ENCODE results near the gene ZNF777.

DNA sequence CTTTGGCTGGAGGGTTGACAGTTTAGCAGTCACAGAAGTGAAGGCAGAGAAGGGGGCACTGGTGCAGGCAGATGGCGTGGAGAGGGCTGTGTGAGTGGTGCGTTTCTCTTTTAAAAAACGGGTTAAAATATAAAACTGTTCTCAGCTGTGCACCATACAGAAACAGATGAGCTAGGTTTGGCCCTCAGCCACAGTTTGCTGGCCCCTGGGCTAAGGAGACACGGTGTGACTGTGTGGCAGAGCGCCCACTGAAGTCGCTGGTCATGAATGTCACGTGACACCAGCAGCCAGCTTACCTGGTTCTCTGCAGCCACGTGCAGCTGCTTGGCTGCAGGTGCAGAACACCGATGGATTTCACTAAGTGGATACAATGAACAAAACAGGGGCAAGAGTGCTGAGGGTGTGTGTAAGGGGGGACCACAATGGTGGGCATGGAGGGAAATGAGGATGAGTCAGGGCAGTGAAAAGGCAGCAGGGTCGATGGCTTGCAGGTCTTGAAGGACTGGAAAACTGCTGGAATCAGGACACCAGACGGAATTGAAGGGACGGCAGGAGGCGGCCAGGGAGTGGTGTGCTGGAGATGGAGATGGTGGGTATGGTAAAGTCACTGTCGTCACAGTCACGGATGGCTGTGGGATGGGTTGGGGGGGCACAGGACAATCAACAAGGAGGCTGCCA, 29.4 kb upstream of the ZNF777 start:
- no peak for TF ChIP-seq ZBTB7A (IDR thresholded peaks at IDR 0.05; ENCODE audit: low read depth)
- TF ChIP-seq YY1 (IDR thresholded peaks at IDR 0.05; ENCODE audit: low read depth): no peak
- TF ChIP-seq EGR1 (IDR thresholded peaks at IDR 0.05): no peak
- TF ChIP-seq REST (IDR thresholded peaks at IDR 0.05; ENCODE audit: low read depth): no peak
- TF ChIP-seq TAF1 (IDR thresholded peaks at IDR 0.05; ENCODE audit: low read depth): no peak
- no peak for TF ChIP-seq USF1 (IDR thresholded peaks at IDR 0.05)
- no peak for TF ChIP-seq TCF12 (IDR thresholded peaks at IDR 0.05; ENCODE audit: low read depth)
- TF ChIP-seq EP300 (IDR thresholded peaks at IDR 0.05; ENCODE audit: borderline replicate concordance): no peak
- TF ChIP-seq, protein P1, sequence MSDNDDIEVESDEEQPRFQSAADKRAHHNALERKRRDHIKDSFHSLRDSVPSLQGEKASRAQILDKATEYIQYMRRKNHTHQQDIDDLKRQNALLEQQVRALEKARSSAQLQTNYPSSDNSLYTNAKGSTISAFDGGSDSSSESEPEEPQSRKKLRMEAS (IDR thresholded peaks at IDR 0.05): no peak
- no peak for TF ChIP-seq TEAD4 (IDR thresholded peaks at IDR 0.05)
- TF ChIP-seq FOXM1 (IDR thresholded peaks at IDR 0.05; ENCODE audit: borderline replicate concordance, low read depth): no peak
- no peak for TF ChIP-seq CEBPB (IDR thresholded peaks at IDR 0.05)
- TF ChIP-seq RAD21 (IDR thresholded peaks at IDR 0.05; ENCODE audit: low read depth): no peak
- no peak for TF ChIP-seq CREB1 (IDR thresholded peaks at IDR 0.05; ENCODE audit: low read depth)
